A549 (cell line): Measurements from ENCODE around the gene ARAP2. TPM values are rescaled to one million over a fixed set of nuclear protein-coding genes. Genes with fewer than 3 reads are reported as not detected.
A peak's percentile ranks its signal among the peaks of the same experiment; 100 is the strongest.

Experiments
- ATAC-seq, 2 experiments: fragments of 200-7000 bp in 1 of 2; fragments of >200 bp in 1 of 2; cut with Nextera tagmentation in 1 of 2; cut with Tn5 transposase in 1 of 2; 3 replicates each; pipeline versions ENCODE4 v1.8.0 to v1.9.1; 2018 to 2020; ENCODE audit warnings: mild to moderate bottlenecking in 1 of 2, moderate library complexity in 1 of 2
- CTCF ChIA-PET: fragments of 300-600 bp; sonication (Branson Sonifier 250); formaldehyde crosslinking; extraction: SDS; loops from one replicate; lab custom pipeline; 2021; ENCODE audit warnings: antibody characterized with exemption, inconsistent platforms; lab: Yijun Ruan, JAX
- POLR2A ChIA-PET: fragments of 350-600 bp; formaldehyde crosslinking; extraction: SDS; loops from one replicate; lab custom pipeline; 2021; ENCODE audit warnings: antibody characterized with exemption, inconsistent platforms; lab: Yijun Ruan, JAX
- DNase-seq, 2 experiments: peaks; one replicate each; pipeline versions ENCODE4 v3.0.0 to v3.0.0-alpha.2; 2011 to 2016; ENCODE audit warnings: low read depth in 1 of 2, low spot score in 1 of 2
- FAIRE-seq: peaks from 2 replicates; lab custom pipeline; 2011; peaks lifted over from hg19 to GRCh38; lab: Jason Lieb, UNC
- H3K27ac ChIP-seq, 2 experiments: fragments of >200 bp; sonication (Bioruptor Twin); formaldehyde crosslinking; 3 replicates each; pipeline ENCODE4 v1.5.1; 2016 to 2017
- H3K4me1 ChIP-seq: fragments of >200 bp; sonication (Bioruptor Twin); formaldehyde crosslinking; 3 replicates; pipeline ENCODE4 v1.6.1; 2016
- H3K4me2 ChIP-seq: fragments of >200 bp; sonication (Bioruptor Twin); formaldehyde crosslinking; 3 replicates; pipeline ENCODE4 v1.6.1; 2016
- H3K4me3 ChIP-seq: fragments of >200 bp; sonication (Bioruptor Twin); formaldehyde crosslinking; 3 replicates; pipeline ENCODE4 v1.5.1; 2016
- H3K9me3 ChIP-seq: fragments of >200 bp; sonication (Bioruptor Twin); formaldehyde crosslinking; 3 replicates; pipeline ENCODE4 v1.6.1; 2016
- CBX2 ChIP-seq: fragments of 200-600 bp; sonication (generic); IDR thresholded peaks from 2 replicates; pipeline ENCODE4 v1.6.1; 2016; ENCODE audit warnings: low read depth, mild to moderate bottlenecking, borderline replicate concordance
- CEBPB ChIP-seq, 2 experiments: fragments of >200 bp in 1 of 2; sonication (Bioruptor Twin) in 1 of 2; formaldehyde crosslinking in 1 of 2; IDR thresholded peaks; 2 replicates each; pipeline ENCODE4 v1.6.1; 2012 to 2016
- CHD2 ChIP-seq: fragments of 150-350 bp; IDR thresholded peaks from 2 replicates; pipeline ENCODE4 v1.6.1; 2014; ENCODE audit warnings: low read length; ENCODE audit not compliant: partially characterized antibody
- EP300 ChIP-seq, 2 experiments: fragments of >200 bp; sonication (Bioruptor Twin); formaldehyde crosslinking; IDR thresholded peaks; 2 replicates in 1 of 2; 3 replicates in 1 of 2; pipeline ENCODE4 v1.6.1; 2016 to 2017
- ESRRA ChIP-seq: fragments of 150-350 bp; IDR thresholded peaks from 2 replicates; pipeline ENCODE4 v1.6.1; 2014; ENCODE audit warnings: mild to moderate bottlenecking, low read length, borderline replicate concordance
- FOSL2 ChIP-seq, 2 experiments: fragments of 450-650 bp in 1 of 2; fragments of >200 bp in 1 of 2; sonication (Bioruptor Twin) in 1 of 2; formaldehyde crosslinking; IDR thresholded peaks; 2 replicates each; pipeline versions ENCODE4 v1.5.0 to v1.6.1; 2016 to 2020; ENCODE audit warnings: mild to moderate bottlenecking in 1 of 2, moderate library complexity in 1 of 2
- GATA3 ChIP-seq: IDR thresholded peaks from 2 replicates; pipeline ENCODE4 v1.6.1; 2012; ENCODE audit warnings: borderline replicate concordance
- HEYL ChIP-seq: fragments of 250-450 bp; sonication (Bioruptor Pico); IDR thresholded peaks from 2 replicates; pipeline ENCODE4 v1.8.0; 2021; ENCODE audit warnings: mild to moderate bottlenecking, moderate library complexity
- HOXA7 ChIP-seq: fragments of 250-450 bp; sonication (Bioruptor Pico); IDR thresholded peaks from 2 replicates; pipeline ENCODE4 v1.5.0; 2020; ENCODE audit warnings: mild to moderate bottlenecking, moderate library complexity
- KDM1A ChIP-seq: fragments of 200-600 bp; sonication (generic); IDR thresholded peaks from 2 replicates; pipeline ENCODE4 v1.6.1; 2016; ENCODE audit warnings: low read depth, mild to moderate bottlenecking
- MYC ChIP-seq: IDR thresholded peaks from 2 replicates; pipeline ENCODE4 v1.6.1; 2012; ENCODE audit warnings: mild to moderate bottlenecking, inconsistent platforms, low read length, improper control_type of control experiment, borderline replicate concordance
- RARB ChIP-seq: fragments of 250-450 bp; sonication (Bioruptor Pico); IDR thresholded peaks from 2 replicates; pipeline ENCODE4 v1.8.0; 2021; ENCODE audit warnings: mild to moderate bottlenecking, moderate library complexity
- RCOR1 ChIP-seq: fragments of 150-350 bp; IDR thresholded peaks from 2 replicates; pipeline ENCODE4 v1.6.1; 2014; ENCODE audit warnings: antibody characterized with exemption, low read length, low read depth
- SMC3 ChIP-seq: fragments of >200 bp; sonication (Bioruptor Twin); formaldehyde crosslinking; IDR thresholded peaks from 3 replicates; pipeline ENCODE4 v1.6.1; 2018; ENCODE audit warnings: inconsistent platforms
- SREBF2 ChIP-seq: fragments of 450-650 bp; IDR thresholded peaks from 2 replicates; pipeline ENCODE4 v1.6.1; 2014; ENCODE audit warnings: mild to moderate bottlenecking, moderate library complexity
- TFCP2L1 ChIP-seq: fragments of 250-450 bp; sonication (Bioruptor Pico); IDR thresholded peaks from 2 replicates; pipeline ENCODE4 v1.5.0; 2021; ENCODE audit warnings: mild to moderate bottlenecking
- TP53 ChIP-seq: fragments of 250-450 bp; sonication (Bioruptor Pico); IDR thresholded peaks from 2 replicates; pipeline ENCODE4 v1.5.0; 2021; ENCODE audit warnings: mild to moderate bottlenecking, moderate library complexity
- ZSCAN20 ChIP-seq: fragments of 250-450 bp; sonication (Bioruptor Pico); IDR thresholded peaks from 2 replicates; pipeline ENCODE4 v1.8.0; 2022; ENCODE audit warnings: mild to moderate bottlenecking, moderate library complexity
- WGBS: methylation state at CpG from one replicate; pipeline ENCODE4 v1.1.6; 2017; ENCODE audit errors: missing lambda C conversion rate; 5-methylcytosine and 5-hydroxymethylcytosine counted together
- polyA plus RNA-seq, 4 experiments: library from polyadenylated mRNA; depleted of rRNA in 3 of 4; stranded (reverse); fragments of >200 nt; fragmentation: RNase III in 1 of 4; extraction: RNeasy Plus Mini Kit Qiagen cat#74134 plus additional on column Dnase treatment in 1 of 4; gene quantifications; 2 replicates in 3 of 4; 3 replicates in 1 of 4; pipeline ENCODE4 v1.2.3, GENCODE V29; 2011 to 2017
- TF ChIP-seq, protein P1 (sequence below): fragments of 450-650 bp; IDR thresholded peaks from 2 replicates; pipeline ENCODE4 v1.6.1; 2014; ENCODE audit warnings: antibody characterized with exemption
- TF ChIP-seq, protein P2 (sequence below): fragments of >200 bp; sonication (Bioruptor Twin); formaldehyde crosslinking; IDR thresholded peaks from 3 replicates; pipeline ENCODE4 v1.5.1; 2016
- TF ChIP-seq, protein P3 (sequence below): fragments of 250-450 bp; sonication (Bioruptor Pico); IDR thresholded peaks from 2 replicates; pipeline ENCODE4 v1.5.0; 2020; ENCODE audit warnings: low read depth, mild to moderate bottlenecking, moderate library complexity
- TF ChIP-seq, protein P4 (sequence below): fragments of >200 bp; sonication (Bioruptor Twin); formaldehyde crosslinking; IDR thresholded peaks from 3 replicates; pipeline ENCODE4 v1.6.1; 2016
- TF ChIP-seq, protein P5 (sequence below): IDR thresholded peaks from 2 replicates; pipeline ENCODE4 v1.6.1; 2012
- TF ChIP-seq, protein P6 (sequence below): fragments of 250-450 bp; sonication (Bioruptor Pico); IDR thresholded peaks from 2 replicates; pipeline ENCODE4 v1.5.0; 2021; ENCODE audit warnings: mild to moderate bottlenecking, moderate library complexity, borderline replicate concordance

Gene ARAP2
- polyA plus RNA-seq, 2 of the 4 experiments (the other 2 are of a cell fraction) = 0.34 to 0.75 TPM

DNA sequence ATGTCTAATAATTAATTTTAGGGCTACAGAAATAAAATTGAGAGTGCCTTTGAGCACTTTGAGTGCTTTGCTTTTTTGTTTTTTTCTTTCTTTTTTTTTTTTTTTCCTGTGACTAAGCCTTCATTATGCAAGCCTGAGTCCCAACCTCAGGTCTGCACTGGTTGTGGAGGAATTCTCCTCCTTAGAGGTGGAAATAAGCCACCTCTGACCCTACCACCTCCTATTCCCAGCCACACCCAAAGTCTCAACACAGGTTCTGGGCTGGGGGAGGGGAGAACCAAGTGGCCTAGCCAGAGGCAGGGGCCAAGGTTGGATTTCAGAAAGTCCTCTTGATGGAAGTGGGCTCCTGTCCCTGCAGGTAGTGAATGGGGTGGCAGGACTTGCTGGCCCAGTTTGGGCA, 180.2 kb downstream of the ARAP2 start:
- no peak for ATAC-seq
- ChIA-PET CTCF (no interaction called here), POLR2A (no interaction called here)
- FAIRE-seq = no peak
- TF ChIP-seq ZSCAN20 (no peak), TFCP2L1 (no peak), SMC3 (no peak), RARB (CRISPR knock-in tag) (no peak), ESRRA (no peak), HEYL (CRISPR knock-in tag) (no peak), RCOR1 (no peak), TP53 (CRISPR knock-in tag) (no peak), SREBF2 (no peak), KDM1A (no peak), HOXA7 (CRISPR knock-in tag) (no peak), MYC (no peak), CBX2 (no peak)
- TF ChIP-seq, protein P1, sequence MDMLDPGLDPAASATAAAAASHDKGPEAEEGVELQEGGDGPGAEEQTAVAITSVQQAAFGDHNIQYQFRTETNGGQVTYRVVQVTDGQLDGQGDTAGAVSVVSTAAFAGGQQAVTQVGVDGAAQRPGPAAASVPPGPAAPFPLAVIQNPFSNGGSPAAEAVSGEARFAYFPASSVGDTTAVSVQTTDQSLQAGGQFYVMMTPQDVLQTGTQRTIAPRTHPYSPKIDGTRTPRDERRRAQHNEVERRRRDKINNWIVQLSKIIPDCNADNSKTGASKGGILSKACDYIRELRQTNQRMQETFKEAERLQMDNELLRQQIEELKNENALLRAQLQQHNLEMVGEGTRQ = no peak
- TF ChIP-seq, protein P2, sequence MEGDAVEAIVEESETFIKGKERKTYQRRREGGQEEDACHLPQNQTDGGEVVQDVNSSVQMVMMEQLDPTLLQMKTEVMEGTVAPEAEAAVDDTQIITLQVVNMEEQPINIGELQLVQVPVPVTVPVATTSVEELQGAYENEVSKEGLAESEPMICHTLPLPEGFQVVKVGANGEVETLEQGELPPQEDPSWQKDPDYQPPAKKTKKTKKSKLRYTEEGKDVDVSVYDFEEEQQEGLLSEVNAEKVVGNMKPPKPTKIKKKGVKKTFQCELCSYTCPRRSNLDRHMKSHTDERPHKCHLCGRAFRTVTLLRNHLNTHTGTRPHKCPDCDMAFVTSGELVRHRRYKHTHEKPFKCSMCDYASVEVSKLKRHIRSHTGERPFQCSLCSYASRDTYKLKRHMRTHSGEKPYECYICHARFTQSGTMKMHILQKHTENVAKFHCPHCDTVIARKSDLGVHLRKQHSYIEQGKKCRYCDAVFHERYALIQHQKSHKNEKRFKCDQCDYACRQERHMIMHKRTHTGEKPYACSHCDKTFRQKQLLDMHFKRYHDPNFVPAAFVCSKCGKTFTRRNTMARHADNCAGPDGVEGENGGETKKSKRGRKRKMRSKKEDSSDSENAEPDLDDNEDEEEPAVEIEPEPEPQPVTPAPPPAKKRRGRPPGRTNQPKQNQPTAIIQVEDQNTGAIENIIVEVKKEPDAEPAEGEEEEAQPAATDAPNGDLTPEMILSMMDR = no peak
- Histone ChIP-seq H3K4me1 (no peaks in the 10 kb centered on the region), H3K4me3 (no peak overlapping the region), H3K27ac (no peak overlapping the region), H3K4me2 (no peak overlapping the region), H3K9me3 (no peaks in the 10 kb centered on the region)
- no peak for DNase-seq

DNA sequence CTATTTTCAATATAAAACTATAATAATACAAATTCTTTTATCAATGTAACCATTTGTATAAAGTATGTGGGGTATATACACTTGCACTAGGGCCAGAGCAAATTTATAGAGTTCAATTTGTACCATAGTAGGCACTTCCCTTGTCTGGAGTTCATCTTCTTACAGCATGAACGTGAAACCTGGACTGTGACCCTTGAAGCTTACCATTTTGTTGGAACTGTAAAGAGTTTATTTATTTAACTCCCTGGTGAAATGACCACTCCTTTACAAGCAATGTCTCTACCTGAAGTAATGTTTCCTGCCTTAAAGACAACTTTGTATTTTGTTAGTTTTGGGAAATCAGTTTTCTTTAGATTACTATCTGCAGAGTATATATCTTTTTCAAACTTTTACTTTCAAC, 188.2 kb downstream of the ARAP2 start:
- no peak for FAIRE-seq
- TF ChIP-seq HOXA7 (CRISPR knock-in tag) (no peak), RCOR1 (no peak), TP53 (CRISPR knock-in tag) (no peak), CHD2 (no peak), CEBPB (IDR thresholded peaks at IDR 0.05) (no peak), HEYL (CRISPR knock-in tag) (no peak), CBX2 (no peak), EP300 (IDR thresholded peaks at IDR 0.05) (no peak), FOSL2 (IDR thresholded peaks at IDR 0.05) (no peak), FOSL2 (CRISPR knock-in tag; IDR thresholded peaks at IDR 0.05) (no peak), ESRRA (no peak), GATA3 (no peak)
- TF ChIP-seq, protein P3, sequence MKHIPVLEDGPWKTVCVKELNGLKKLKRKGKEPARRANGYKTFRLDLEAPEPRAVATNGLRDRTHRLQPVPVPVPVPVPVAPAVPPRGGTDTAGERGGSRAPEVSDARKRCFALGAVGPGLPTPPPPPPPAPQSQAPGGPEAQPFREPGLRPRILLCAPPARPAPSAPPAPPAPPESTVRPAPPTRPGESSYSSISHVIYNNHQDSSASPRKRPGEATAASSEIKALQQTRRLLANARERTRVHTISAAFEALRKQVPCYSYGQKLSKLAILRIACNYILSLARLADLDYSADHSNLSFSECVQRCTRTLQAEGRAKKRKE (CRISPR knock-in tag) = no peak
- TF ChIP-seq, protein P4, sequence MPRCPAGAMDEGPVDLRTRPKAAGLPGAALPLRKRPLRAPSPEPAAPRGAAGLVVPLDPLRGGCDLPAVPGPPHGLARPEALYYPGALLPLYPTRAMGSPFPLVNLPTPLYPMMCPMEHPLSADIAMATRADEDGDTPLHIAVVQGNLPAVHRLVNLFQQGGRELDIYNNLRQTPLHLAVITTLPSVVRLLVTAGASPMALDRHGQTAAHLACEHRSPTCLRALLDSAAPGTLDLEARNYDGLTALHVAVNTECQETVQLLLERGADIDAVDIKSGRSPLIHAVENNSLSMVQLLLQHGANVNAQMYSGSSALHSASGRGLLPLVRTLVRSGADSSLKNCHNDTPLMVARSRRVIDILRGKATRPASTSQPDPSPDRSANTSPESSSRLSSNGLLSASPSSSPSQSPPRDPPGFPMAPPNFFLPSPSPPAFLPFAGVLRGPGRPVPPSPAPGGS = no peak
- TF ChIP-seq, protein P5, sequence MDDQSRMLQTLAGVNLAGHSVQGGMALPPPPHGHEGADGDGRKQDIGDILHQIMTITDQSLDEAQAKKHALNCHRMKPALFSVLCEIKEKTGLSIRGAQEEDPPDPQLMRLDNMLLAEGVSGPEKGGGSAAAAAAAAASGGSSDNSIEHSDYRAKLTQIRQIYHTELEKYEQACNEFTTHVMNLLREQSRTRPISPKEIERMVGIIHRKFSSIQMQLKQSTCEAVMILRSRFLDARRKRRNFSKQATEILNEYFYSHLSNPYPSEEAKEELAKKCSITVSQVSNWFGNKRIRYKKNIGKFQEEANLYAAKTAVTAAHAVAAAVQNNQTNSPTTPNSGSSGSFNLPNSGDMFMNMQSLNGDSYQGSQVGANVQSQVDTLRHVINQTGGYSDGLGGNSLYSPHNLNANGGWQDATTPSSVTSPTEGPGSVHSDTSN = no peak
- TF ChIP-seq, protein P6, sequence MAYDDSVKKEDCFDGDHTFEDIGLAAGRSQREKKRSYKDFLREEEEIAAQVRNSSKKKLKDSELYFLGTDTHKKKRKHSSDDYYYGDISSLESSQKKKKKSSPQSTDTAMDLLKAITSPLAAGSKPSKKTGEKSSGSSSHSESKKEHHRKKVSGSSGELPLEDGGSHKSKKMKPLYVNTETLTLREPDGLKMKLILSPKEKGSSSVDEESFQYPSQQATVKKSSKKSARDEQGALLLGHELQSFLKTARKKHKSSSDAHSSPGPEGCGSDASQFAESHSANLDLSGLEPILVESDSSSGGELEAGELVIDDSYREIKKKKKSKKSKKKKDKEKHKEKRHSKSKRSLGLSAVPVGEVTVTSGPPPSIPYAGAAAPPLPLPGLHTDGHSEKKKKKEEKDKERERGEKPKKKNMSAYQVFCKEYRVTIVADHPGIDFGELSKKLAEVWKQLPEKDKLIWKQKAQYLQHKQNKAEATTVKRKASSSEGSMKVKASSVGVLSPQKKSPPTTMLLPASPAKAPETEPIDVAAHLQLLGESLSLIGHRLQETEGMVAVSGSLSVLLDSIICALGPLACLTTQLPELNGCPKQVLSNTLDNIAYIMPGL (CRISPR knock-in tag) = no peak
- no peak overlapping the region for H3K4me3 ChIP-seq
- H3K4me2 ChIP-seq = no peak overlapping the region
- WGBS = 15% methylated on average over 1 of the region's 1 CpG
- no peaks in the 10 kb centered on the region for H3K9me3 ChIP-seq
- ChIA-PET POLR2A (no interaction called here), CTCF (no interaction called here)
- no peak overlapping the region for H3K27ac ChIP-seq
- no peak for ATAC-seq
- no peaks in the 10 kb centered on the region for H3K4me1 ChIP-seq
- DNase-seq = peak in 1 of 2 experiments; percentile 0
